T-helper 1 cell treated with Interleukin-12 subunit alpha and Interleukin-12 subunit beta and Interleukin-4 antibody, amounts not matched to agents 30 μg/mL and 1 μg/mL, for 36 hours (primary cell): Measurements from ENCODE around the gene PARVB.

ENCODE experiments used
- H3K27ac Mint-ChIP-seq: one replicate; pipeline ENCODE4 v1.8.0; 2021; ENCODE audit warnings: mild to moderate bottlenecking, mixed read lengths
- H3K27me3 Mint-ChIP-seq: one replicate; pipeline ENCODE4 v1.8.0; 2021; ENCODE audit warnings: low read depth, mixed read lengths
- H3K36me3 Mint-ChIP-seq: one replicate; pipeline ENCODE4 v1.8.0; 2021; ENCODE audit warnings: low read depth, mixed read lengths
- H3K4me1 Mint-ChIP-seq: one replicate; pipeline ENCODE4 v1.8.0; 2021; ENCODE audit warnings: low read depth, mixed read lengths
- H3K4me3 Mint-ChIP-seq: one replicate; pipeline ENCODE4 v1.8.0; 2021; ENCODE audit warnings: mild to moderate bottlenecking, moderate library complexity, mixed read lengths
- H3K9me3 Mint-ChIP-seq: one replicate; pipeline ENCODE4 v1.8.0; 2021; ENCODE audit warnings: mixed read lengths

Gene PARVB

GRCh38 chr22:44090571-44090905 lies 66.4 kb downstream of the PARVB start:
- Mint-ChIP-seq H3K4me1 (peaks cover 3% of the 10 kb centered on the region), H3K27me3 (no peaks in the 10 kb centered on the region), H3K36me3 (no peaks in the 10 kb centered on the region), H3K27ac (no peak overlapping the region), H3K4me3 (no peak overlapping the region), H3K9me3 (no peaks in the 10 kb centered on the region)

GRCh38 chr22:44091021-44091721 lies 67.1 kb downstream of the PARVB start:
- Mint-ChIP-seq H3K27me3 (no peaks in the 10 kb centered on the region), H3K4me3 (no peak overlapping the region), H3K4me1 (peaks cover 3% of the 10 kb centered on the region), H3K27ac (peak overlapping the region; percentile 10), H3K36me3 (no peaks in the 10 kb centered on the region), H3K9me3 (no peaks in the 10 kb centered on the region)

DNA sequence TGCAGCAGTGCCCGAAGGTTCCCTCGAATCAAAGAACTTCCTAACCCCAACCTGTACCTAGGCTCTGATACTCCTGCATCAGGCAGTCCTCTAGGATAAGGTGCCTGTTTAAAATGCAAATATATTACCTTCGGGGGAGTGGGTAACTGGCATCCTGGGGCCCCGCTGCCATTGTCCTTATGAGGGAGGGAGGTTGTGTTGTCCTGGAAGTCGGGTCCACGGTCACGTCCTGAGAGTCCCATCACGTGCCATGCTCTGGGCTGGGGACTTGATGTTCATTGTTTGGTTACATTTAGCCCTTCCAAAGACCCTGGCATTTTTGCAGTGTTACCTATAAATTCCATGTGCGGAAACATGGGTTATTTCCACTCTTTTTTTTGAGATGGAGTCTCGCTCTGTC lies 67.6 kb downstream of the PARVB start:
- no peaks in the 10 kb centered on the region for H3K9me3 Mint-ChIP-seq
- no peak overlapping the region for H3K4me3 Mint-ChIP-seq
- H3K36me3 Mint-ChIP-seq: no peaks in the 10 kb centered on the region
- no peaks in the 10 kb centered on the region for H3K27me3 Mint-ChIP-seq
- H3K27ac Mint-ChIP-seq: no peak overlapping the region
- peaks cover 3% of the 10 kb centered on the region for H3K4me1 Mint-ChIP-seq

- H3K4me3 Mint-ChIP-seq: no peak overlapping the region
- H3K27me3 Mint-ChIP-seq: no peaks in the 10 kb centered on the region
- peaks cover 3% of the 10 kb centered on the region for H3K4me1 Mint-ChIP-seq
- H3K27ac Mint-ChIP-seq: no peak overlapping the region
- H3K9me3 Mint-ChIP-seq: no peaks in the 10 kb centered on the region
- no peaks in the 10 kb centered on the region for H3K36me3 Mint-ChIP-seq
Observed at GRCh38 chr22:44092636-44093220, 68.6 kb downstream of the PARVB start.

DNA sequence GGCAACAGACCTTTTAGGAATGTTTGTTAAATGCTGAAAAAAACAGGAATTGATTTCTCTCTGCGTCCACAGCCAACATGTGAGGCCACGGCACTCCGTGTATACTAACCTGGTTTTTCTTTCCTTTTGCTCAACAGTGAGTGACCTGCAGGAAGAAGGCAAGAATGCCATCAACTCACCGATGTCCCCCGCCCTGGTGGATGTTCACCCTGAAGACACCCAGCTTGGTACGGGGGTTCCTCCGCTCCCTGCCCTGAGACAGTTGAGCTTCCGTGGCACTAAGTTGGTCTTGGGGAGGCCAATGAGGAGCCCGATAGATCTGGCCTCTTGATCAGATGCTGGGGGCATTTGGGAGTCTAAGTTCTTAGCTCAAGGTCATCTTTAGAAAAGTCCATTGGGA lies 69.7 kb downstream of the PARVB start:
- Mint-ChIP-seq H3K27me3 (no peaks in the 10 kb centered on the region), H3K4me3 (no peak overlapping the region), H3K4me1 (peaks cover 3% of the 10 kb centered on the region), H3K9me3 (no peaks in the 10 kb centered on the region), H3K27ac (no peak overlapping the region), H3K36me3 (no peaks in the 10 kb centered on the region)

DNA sequence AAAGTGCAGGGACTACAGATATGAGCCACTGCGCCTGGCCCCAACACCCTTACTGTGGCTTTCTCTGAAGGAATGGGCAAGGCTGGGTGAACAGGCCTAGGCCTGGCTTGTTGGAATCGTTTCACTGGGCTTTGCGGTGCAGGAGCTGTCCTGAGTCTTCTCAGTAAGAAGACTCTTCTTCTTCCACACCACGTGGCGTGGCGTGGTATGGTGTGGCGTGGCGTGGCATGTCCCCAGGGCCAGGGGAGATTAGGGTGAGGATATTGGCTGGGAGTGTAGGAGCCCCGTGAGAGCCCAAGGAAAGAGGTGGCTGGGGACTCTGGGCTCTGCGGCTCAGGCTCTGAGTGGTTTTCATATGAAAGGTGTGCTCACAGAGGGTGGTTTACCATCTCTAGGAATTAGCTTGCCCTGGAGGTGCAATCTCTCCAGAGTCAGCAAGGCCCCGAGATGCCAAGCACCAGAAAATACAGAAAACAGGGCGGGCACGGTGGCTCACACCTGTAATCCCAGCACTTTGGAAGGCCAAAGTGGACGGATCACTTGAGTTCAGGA lies 70.7 kb downstream of the PARVB start:
- peaks cover 3% of the 10 kb centered on the region for H3K4me1 Mint-ChIP-seq
- no peak overlapping the region for H3K4me3 Mint-ChIP-seq
- no peak overlapping the region for H3K27ac Mint-ChIP-seq
- H3K36me3 Mint-ChIP-seq: no peaks in the 10 kb centered on the region
- no peaks in the 10 kb centered on the region for H3K27me3 Mint-ChIP-seq
- no peaks in the 10 kb centered on the region for H3K9me3 Mint-ChIP-seq

DNA sequence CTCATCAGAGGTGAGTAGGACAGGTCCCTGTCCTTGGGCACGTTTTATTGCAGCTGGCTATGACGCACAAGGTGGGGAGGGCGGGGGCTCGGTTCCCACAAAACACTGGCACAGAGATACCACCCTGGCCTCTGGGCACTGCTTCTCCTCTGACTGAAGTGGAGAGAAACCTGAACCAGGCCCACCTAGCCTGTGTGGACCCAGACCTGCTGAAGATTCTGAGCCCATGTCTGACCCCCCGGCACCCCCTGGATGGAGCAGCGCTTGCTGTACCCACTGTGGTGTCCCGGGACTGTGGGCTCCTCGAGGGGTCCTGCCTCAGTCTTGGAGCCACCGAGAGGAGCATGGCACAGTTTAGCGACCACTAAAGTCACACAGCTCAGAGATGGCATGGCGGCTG lies 72.6 kb downstream of the PARVB start:
- Mint-ChIP-seq H3K27me3 (no peaks in the 10 kb centered on the region), H3K9me3 (no peaks in the 10 kb centered on the region), H3K4me1 (no peaks in the 10 kb centered on the region), H3K36me3 (no peaks in the 10 kb centered on the region), H3K4me3 (no peak overlapping the region), H3K27ac (no peak overlapping the region)

GRCh38 chr22:44097263-44098020 lies 73.3 kb downstream of the PARVB start:
- Mint-ChIP-seq H3K9me3 (no peaks in the 10 kb centered on the region), H3K27me3 (no peaks in the 10 kb centered on the region), H3K27ac (no peak overlapping the region), H3K4me3 (no peak overlapping the region), H3K36me3 (no peaks in the 10 kb centered on the region), H3K4me1 (no peaks in the 10 kb centered on the region)

GRCh38 chr22:44098021-44098739 lies 74.1 kb downstream of the PARVB start:
- Mint-ChIP-seq H3K36me3 (no peaks in the 10 kb centered on the region), H3K27me3 (no peaks in the 10 kb centered on the region), H3K4me3 (no peak overlapping the region), H3K4me1 (no peaks in the 10 kb centered on the region), H3K9me3 (no peaks in the 10 kb centered on the region), H3K27ac (no peak overlapping the region)

- no peaks in the 10 kb centered on the region for H3K4me1 Mint-ChIP-seq
- no peaks in the 10 kb centered on the region for H3K27me3 Mint-ChIP-seq
- H3K27ac Mint-ChIP-seq: no peak overlapping the region
- no peaks in the 10 kb centered on the region for H3K9me3 Mint-ChIP-seq
- H3K4me3 Mint-ChIP-seq: no peak overlapping the region
- H3K36me3 Mint-ChIP-seq: no peaks in the 10 kb centered on the region
Observed at GRCh38 chr22:44098966-44099530, 74.9 kb downstream of the PARVB start.

- Mint-ChIP-seq H3K4me3 (no peak overlapping the region), H3K36me3 (no peaks in the 10 kb centered on the region), H3K27me3 (no peaks in the 10 kb centered on the region), H3K27ac (no peak overlapping the region), H3K4me1 (no peaks in the 10 kb centered on the region), H3K9me3 (no peaks in the 10 kb centered on the region)
Observed at GRCh38 chr22:44099696-44100095, 75.6 kb downstream of the PARVB start.

DNA sequence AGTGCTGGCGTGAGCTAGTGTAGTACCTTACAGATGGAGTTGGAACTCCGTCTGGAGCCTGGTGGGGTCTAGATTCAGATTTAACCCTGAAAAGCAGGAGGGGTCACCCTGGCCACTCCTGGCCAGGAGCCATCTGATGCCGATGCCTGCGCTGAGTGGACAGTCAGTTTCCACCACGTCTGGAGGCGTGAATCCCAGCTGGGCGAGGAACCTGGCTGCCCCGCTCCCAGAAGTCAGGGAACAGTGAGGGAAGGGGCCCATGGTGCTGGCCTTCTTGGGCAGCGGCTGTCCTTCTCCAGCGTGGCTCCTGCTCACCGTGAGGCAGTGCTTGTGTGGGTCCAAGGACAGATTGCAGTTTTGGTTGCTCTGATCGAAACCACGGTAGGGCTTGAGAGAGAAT lies 76.3 kb downstream of the PARVB start:
- no peak overlapping the region for H3K27ac Mint-ChIP-seq
- H3K27me3 Mint-ChIP-seq: no peaks in the 10 kb centered on the region
- H3K4me3 Mint-ChIP-seq: no peak overlapping the region
- no peaks in the 10 kb centered on the region for H3K36me3 Mint-ChIP-seq
- H3K9me3 Mint-ChIP-seq: no peaks in the 10 kb centered on the region
- H3K4me1 Mint-ChIP-seq: no peaks in the 10 kb centered on the region

DNA sequence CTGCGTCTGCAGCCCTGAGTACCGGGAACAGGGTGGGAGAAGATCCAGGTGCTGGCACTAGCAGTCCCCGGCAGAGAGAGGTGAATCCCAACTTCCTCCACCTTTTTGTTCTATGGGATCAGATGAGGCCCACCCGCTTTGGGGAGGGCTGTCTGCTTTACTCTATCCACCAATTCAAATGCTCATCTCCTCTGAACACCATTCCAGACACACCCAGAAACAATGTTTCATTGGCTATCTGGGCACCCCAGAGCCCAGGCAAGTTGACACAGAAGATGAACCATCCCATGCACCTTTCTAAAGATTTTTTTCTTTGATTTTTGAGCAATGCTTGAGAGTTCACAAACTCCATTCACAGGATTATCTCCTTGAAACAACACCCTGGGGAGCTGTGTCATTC lies 78.0 kb downstream of the PARVB start:
- Mint-ChIP-seq H3K4me3 (no peak overlapping the region), H3K4me1 (no peaks in the 10 kb centered on the region), H3K9me3 (no peaks in the 10 kb centered on the region), H3K27me3 (no peaks in the 10 kb centered on the region), H3K36me3 (no peaks in the 10 kb centered on the region), H3K27ac (no peak overlapping the region)

DNA sequence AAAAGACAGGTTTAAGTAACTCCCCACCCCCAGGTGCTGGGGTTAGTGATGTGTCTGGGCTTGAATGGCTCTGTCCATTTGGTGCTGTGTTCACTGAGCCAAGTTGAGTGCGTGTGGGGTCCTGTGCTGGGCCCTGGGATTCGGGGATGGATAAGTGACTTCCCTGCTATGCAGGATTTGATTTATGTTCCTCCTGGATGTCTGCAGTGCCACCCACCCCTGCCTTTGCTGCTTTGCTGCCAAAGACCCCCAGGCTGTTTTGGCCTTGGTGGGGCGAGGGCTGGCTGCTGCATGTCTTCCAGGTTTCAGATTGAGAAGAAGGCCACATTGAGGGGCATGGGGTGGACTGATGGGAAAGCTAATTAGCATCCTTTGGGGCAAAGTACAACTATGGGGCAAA lies 78.8 kb downstream of the PARVB start:
- no peak overlapping the region for H3K4me3 Mint-ChIP-seq

More for the DNA sequence above, 78.8 kb downstream of the PARVB start:
- no peaks in the 10 kb centered on the region for H3K9me3 Mint-ChIP-seq
- no peak overlapping the region for H3K27ac Mint-ChIP-seq
- no peaks in the 10 kb centered on the region for H3K4me1 Mint-ChIP-seq
- H3K36me3 Mint-ChIP-seq: no peaks in the 10 kb centered on the region
- H3K27me3 Mint-ChIP-seq: no peaks in the 10 kb centered on the region
